HCT116 (cell line): ENCODE data around the gene AARS1. TPM values are rescaled to one million over a fixed set of nuclear protein-coding genes. Genes with fewer than 3 reads are reported as not detected.

Experiments
- ATAC-seq: fragments of 200-7000 bp; cut with Tn5 transposase; 2 replicates; pipeline ENCODE4 v1.9.1; 2020; ENCODE audit warnings: mild to moderate bottlenecking, moderate library complexity
- BruUV-seq: library from RNA; stranded (reverse); fragments of 400-500 nt; replicated peaks from 2 replicates; lab custom pipeline; 2021; lab: Mats Ljungman, UMichigan
- CTCF ChIA-PET: fragments of 300-600 bp; sonication (Branson Sonifier 250); formaldehyde crosslinking; loops from one replicate; lab custom pipeline; 2021; ENCODE audit warnings: antibody characterized with exemption; lab: Charles Lee
- POLR2A ChIA-PET: fragments of 300-600, 350-600 bp; sonication (Branson Sonifier 250); formaldehyde crosslinking; loops from one replicate; lab custom pipeline; 2021; ENCODE audit warnings: antibody characterized with exemption; lab: Charles Lee
- RAD21 ChIA-PET, 2 experiments: fragments of 300-600 bp; sonication (Branson Sonifier 250); formaldehyde crosslinking; loops; one replicate each; lab custom pipeline; 2023; ENCODE audit warnings: low total read pairs in 2 of 2; ENCODE audit not compliant: uncharacterized antibody in 2 of 2, unreplicated experiment in 2 of 2, low non-redundant PET in 1 of 2; lab: Charles Lee
- DNase-seq: peaks from one replicate; pipeline ENCODE4 v3.0.0-alpha.2; 2010; ENCODE audit warnings: low read depth, low spot score
- H2AFZ ChIP-seq: fragments of 200-600 bp; shearing (Covaris generic), sonication (generic); 2 replicates; pipeline ENCODE4 v1.6.1; 2017; ENCODE audit warnings: low read depth, mixed run types, mixed read lengths, antibody characterized with exemption, low read length; ENCODE audit not compliant: poor library complexity, severe bottlenecking
- H3K27ac ChIP-seq: 2 replicates; pipeline ENCODE4 v1.5.1; 2012; ENCODE audit warnings: low read depth, low read length
- H3K27me3 ChIP-seq: fragments of 200-600 bp; sonication (generic); 2 replicates; pipeline ENCODE4 v1.6.1; 2016; ENCODE audit warnings: mixed run types, low read length, mixed read lengths; ENCODE audit not compliant: insufficient read depth
- H3K36me3 ChIP-seq, 2 experiments: fragments of 200-500 bp in 1 of 2; fragments of 200-600 bp in 1 of 2; sonication (Bioruptor generic) in 1 of 2; sonication (generic) in 1 of 2; 2 replicates each; pipeline versions ENCODE4 v1.5.1 to v1.6.1; 2014 to 2016; ENCODE audit warnings: low read length in 2 of 2, inconsistent platforms in 1 of 2, mixed read lengths in 1 of 2, mixed run types in 1 of 2; ENCODE audit not compliant: insufficient read depth in 2 of 2, control insufficient read depth in 1 of 2
- H3K4me1 ChIP-seq, 2 experiments: fragments of 200-600 bp in 1 of 2; sonication (generic) in 1 of 2; 2 replicates each; pipeline versions ENCODE4 v1.5.1 to v1.6.1; 2012 to 2017; ENCODE audit warnings: low read length in 2 of 2, inconsistent platforms in 1 of 2, mild to moderate bottlenecking in 1 of 2, mixed read lengths in 1 of 2, mixed run types in 1 of 2, moderate library complexity in 1 of 2; ENCODE audit not compliant: insufficient read depth in 2 of 2, control insufficient read depth in 1 of 2
- H3K4me2 ChIP-seq: fragments of 200-600 bp; sonication (generic); 2 replicates; pipeline ENCODE4 v1.6.1; 2017; ENCODE audit warnings: mixed run types, low read length, mixed read lengths
- H3K4me3 ChIP-seq, 2 experiments: fragments of 200-600 bp in 1 of 2; sonication (generic) in 1 of 2; replicated peaks in 1 of 2; 2 replicates each; pipeline ENCODE4 v1.5.1; 2011 to 2016; ENCODE audit warnings: low read length in 2 of 2, control low read depth in 1 of 2, low read depth in 1 of 2, mild to moderate bottlenecking in 1 of 2, mixed read lengths in 1 of 2, mixed run types in 1 of 2
- H3K79me2 ChIP-seq: fragments of 200-600 bp; sonication (generic); 2 replicates; pipeline ENCODE4 v1.6.1; 2017; ENCODE audit warnings: mild to moderate bottlenecking, mixed run types, low read length, moderate library complexity, mixed read lengths; ENCODE audit not compliant: insufficient read depth
- H3K9ac ChIP-seq: fragments of 200-600 bp; sonication (generic); 2 replicates; pipeline ENCODE4 v1.6.1; 2016; ENCODE audit warnings: low read length, mixed read lengths
- H3K9me2 ChIP-seq: fragments of 200-600 bp; sonication (generic), shearing (Covaris generic); 2 replicates; pipeline ENCODE4 v1.6.1; 2017; ENCODE audit warnings: mixed run types, mild to moderate bottlenecking, moderate library complexity; ENCODE audit not compliant: insufficient read depth
- H3K9me3 ChIP-seq, 2 experiments: fragments of 200-500 bp in 1 of 2; fragments of 200-600 bp in 1 of 2; sonication (Bioruptor generic) in 1 of 2; sonication (generic) in 1 of 2; 2 replicates each; pipeline ENCODE4 v1.6.1; 2014 to 2017; ENCODE audit warnings: low read length in 2 of 2, mixed read lengths in 2 of 2, inconsistent platforms in 1 of 2, low read depth in 1 of 2, mild to moderate bottlenecking in 1 of 2, mixed run types in 1 of 2, moderate library complexity in 1 of 2; ENCODE audit not compliant: control insufficient read depth in 1 of 2, insufficient read depth in 1 of 2
- H4K20me1 ChIP-seq: fragments of 200-600 bp; sonication (generic), shearing (Covaris generic); 2 replicates; pipeline ENCODE4 v1.6.1; 2017; ENCODE audit warnings: mixed run types, mild to moderate bottlenecking, moderate library complexity; ENCODE audit not compliant: insufficient read depth
- CEBPB ChIP-seq: IDR thresholded peaks from 2 replicates; pipeline ENCODE4 v1.6.1; 2012; ENCODE audit warnings: low read depth
- EGR1 ChIP-seq: IDR thresholded peaks from 2 replicates; pipeline ENCODE4 v1.6.1; 2012; ENCODE audit warnings: low read depth
- ELF1 ChIP-seq: IDR thresholded peaks from 2 replicates; pipeline ENCODE4 v1.6.1; 2012; ENCODE audit warnings: low read depth, borderline replicate concordance
- EZH2 ChIP-seq: fragments of 200-600 bp; sonication (generic); IDR thresholded peaks from 2 replicates; pipeline ENCODE4 v1.6.1; 2017; ENCODE audit warnings: antibody characterized with exemption, mixed run types
- EZH2phosphoT487 ChIP-seq: fragments of 200-600 bp; IDR thresholded peaks from 2 replicates; pipeline ENCODE4 v1.6.1; 2018; ENCODE audit warnings: antibody characterized with exemption, borderline replicate concordance
- FOSL1 ChIP-seq: IDR thresholded peaks from 2 replicates; pipeline ENCODE4 v1.6.1; 2012; ENCODE audit warnings: low read depth
- POLR2AphosphoS5 ChIP-seq: IDR thresholded peaks from 2 replicates; pipeline ENCODE4 v1.6.1; 2011; ENCODE audit warnings: mild to moderate bottlenecking, low read depth, low read length, moderate library complexity
- RAD21 ChIP-seq: IDR thresholded peaks from 2 replicates; pipeline ENCODE4 v1.6.1; 2012; ENCODE audit warnings: low read depth, mild to moderate bottlenecking
- REST ChIP-seq: IDR thresholded peaks from 2 replicates; pipeline ENCODE4 v1.6.1; 2012; ENCODE audit warnings: low read depth
- SIN3A ChIP-seq: IDR thresholded peaks from 2 replicates; pipeline ENCODE4 v1.6.1; 2012; ENCODE audit warnings: low read depth
- TCF7L2 ChIP-seq: IDR thresholded peaks from 2 replicates; pipeline ENCODE4 v1.7.0; 2011; ENCODE audit warnings: borderline replicate concordance, inconsistent platforms; ENCODE audit not compliant: insufficient read depth, insufficient read length; ENCODE audit errors: extremely low read depth
- YY1 ChIP-seq: IDR thresholded peaks from 2 replicates; pipeline ENCODE4 v1.6.1; 2011; ENCODE audit warnings: low read length, low read depth, moderate library complexity, mild to moderate bottlenecking; ENCODE audit not compliant: insufficient replicate concordance; ENCODE audit errors: extremely low read depth
- ZBTB33 ChIP-seq: IDR thresholded peaks from 2 replicates; pipeline ENCODE4 v1.6.1; 2011; ENCODE audit warnings: mild to moderate bottlenecking, low read length, moderate library complexity; ENCODE audit not compliant: insufficient replicate concordance; ENCODE audit errors: extremely low read depth
- ZNF274 ChIP-seq: fragments of 200-500 bp; sonication (Bioruptor generic); IDR thresholded peaks from 2 replicates; pipeline ENCODE4 v1.6.1; 2014; ENCODE audit warnings: mild to moderate bottlenecking, low read depth, low read length, inconsistent platforms
- intact Hi-C: fragments of 100-400 bp; cut with micrococcal nuclease; formaldehyde crosslinking; loops from 2 replicates; pipeline ENCODE4 v1.10.0; 2022
- total RNA-seq: library from RNA; stranded (reverse); gene quantifications from one replicate; pipeline ENCODE4 v1.2.1, GENCODE V29; 2021; ENCODE audit not compliant: unreplicated experiment
- TF ChIP-seq, protein P1 (sequence below): IDR thresholded peaks from 2 replicates; pipeline ENCODE4 v1.6.1; 2012
- TF ChIP-seq, protein P2 (sequence below): IDR thresholded peaks from 2 replicates; pipeline ENCODE4 v1.6.1; 2012

Gene AARS1
- total RNA-seq, 1 experiment from 2014 or later, result 215 TPM

DNA sequence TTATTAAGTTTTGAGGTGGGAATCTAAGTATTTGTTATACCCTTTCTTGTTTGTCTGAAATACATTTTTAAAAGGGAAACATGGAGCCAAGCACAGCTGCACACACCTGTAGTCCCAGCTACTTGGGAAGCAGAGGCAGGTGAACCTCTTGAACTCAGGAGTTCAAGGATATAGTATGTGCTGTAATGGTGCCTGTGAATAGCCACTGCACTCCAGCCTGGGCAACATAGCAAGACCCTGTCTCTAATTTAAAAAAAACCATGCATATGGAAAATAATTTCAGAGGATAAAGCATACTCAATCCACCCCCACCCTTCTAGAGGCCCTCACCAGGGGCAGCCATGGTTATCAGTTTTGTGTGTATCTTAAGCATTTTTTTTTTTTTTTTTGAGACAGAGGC is 6.3 kb upstream of the AARS1 start:
- H3K27ac ChIP-seq, result no peak overlapping the region
- intact Hi-C loops, result no loop called here
- no peaks in the 10 kb centered on the region for H3K36me3 ChIP-seq
- H3K4me1 ChIP-seq, result peaks cover 4 to 12% of the 10 kb centered on the region in 2 experiments; a peak in 2 of 4 replicates
- H3K9me2 ChIP-seq, result no peaks in the 10 kb centered on the region
- no peak for DNase-seq
- no peak overlapping the region for H2AFZ ChIP-seq
- BruUV-seq, result no TSS peak
- ChIA-PET POLR2A (no interaction called here), CTCF (no interaction called here), RAD21 (no interaction called here)
- H3K27me3 ChIP-seq, result no peaks in the 10 kb centered on the region
- no peaks in the 10 kb centered on the region for H3K9me3 ChIP-seq
- H3K4me2 ChIP-seq, result no peak overlapping the region
- no peaks in the 10 kb centered on the region for H4K20me1 ChIP-seq
- TF ChIP-seq ELF1 (no peak), ZBTB33 (no peak), YY1 (no peak), FOSL1 (no peak), REST (no peak), EZH2phosphoT487 (no peak), ZNF274 (no peak), CEBPB (no peak), RAD21 (no peak), EZH2 (no peak), TCF7L2 (no peak), SIN3A (no peak), EGR1 (no peak), POLR2AphosphoS5 (no peak)
- TF ChIP-seq, protein P1, sequence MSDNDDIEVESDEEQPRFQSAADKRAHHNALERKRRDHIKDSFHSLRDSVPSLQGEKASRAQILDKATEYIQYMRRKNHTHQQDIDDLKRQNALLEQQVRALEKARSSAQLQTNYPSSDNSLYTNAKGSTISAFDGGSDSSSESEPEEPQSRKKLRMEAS, result no peak
- TF ChIP-seq, protein P2, sequence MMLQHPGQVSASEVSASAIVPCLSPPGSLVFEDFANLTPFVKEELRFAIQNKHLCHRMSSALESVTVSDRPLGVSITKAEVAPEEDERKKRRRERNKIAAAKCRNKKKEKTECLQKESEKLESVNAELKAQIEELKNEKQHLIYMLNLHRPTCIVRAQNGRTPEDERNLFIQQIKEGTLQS, result no peak
- ATAC-seq, result no peak
- H3K79me2 ChIP-seq, result peaks cover 15% of the 10 kb centered on the region
- H3K4me3 ChIP-seq, result no peak overlapping the region
- no peak overlapping the region for H3K9ac ChIP-seq
